H4 (cell line): Measurements from ENCODE around the gene IL12A. TPM values are rescaled to one million over a fixed set of nuclear protein-coding genes. Genes with fewer than 3 reads are reported as not detected.
A peak's percentile ranks its signal among the peaks of the same experiment; 100 is the strongest.

Experiments
- DNase-seq: peaks from one replicate; pipeline ENCODE4 v3.0.0-alpha.2; 2015; ENCODE audit warnings: low spot score
- total RNA-seq: library from RNA; depleted of rRNA; stranded (reverse); fragments of >200 nt; shearing (Covaris generic); gene quantifications from 2 replicates; pipeline ENCODE4 v1.2.3, GENCODE V29; 2014; rRNA removed

Gene IL12A
- 0.66 and 2.1 TPM in 2 replicates for total RNA-seq

DNA sequence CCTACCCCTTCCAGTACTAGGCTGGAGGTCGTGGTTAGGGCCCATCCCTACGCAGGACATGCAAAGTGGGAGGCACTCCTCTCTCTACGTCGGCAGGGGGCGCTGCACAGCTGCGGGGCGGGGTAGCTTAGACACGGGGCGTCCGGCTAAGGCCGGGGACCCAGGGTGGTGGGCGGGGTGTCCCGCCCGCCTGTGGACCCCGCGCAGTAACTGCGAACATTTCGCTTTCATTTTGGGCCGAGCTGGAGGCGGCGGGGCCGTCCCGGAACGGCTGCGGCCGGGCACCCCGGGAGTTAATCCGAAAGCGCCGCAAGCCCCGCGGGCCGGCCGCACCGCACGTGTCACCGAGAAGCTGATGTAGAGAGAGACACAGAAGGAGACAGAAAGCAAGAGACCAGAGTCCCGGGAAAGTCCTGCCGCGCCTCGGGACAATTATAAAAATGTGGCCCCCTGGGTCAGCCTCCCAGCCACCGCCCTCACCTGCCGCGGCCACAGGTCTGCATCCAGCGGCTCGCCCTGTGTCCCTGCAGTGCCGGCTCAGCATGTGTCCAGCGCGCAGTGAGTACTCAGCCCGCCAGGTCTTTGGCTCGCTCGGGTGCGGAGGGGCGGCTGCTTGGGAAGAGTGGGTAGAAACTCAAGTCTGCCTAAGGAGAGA lies at the start of gene IL12A:
IL12A (plus strand) TSS at position 219 of the 655 bp plus-strand sequence.
- peak; percentile 72 for DNase-seq

DNA sequence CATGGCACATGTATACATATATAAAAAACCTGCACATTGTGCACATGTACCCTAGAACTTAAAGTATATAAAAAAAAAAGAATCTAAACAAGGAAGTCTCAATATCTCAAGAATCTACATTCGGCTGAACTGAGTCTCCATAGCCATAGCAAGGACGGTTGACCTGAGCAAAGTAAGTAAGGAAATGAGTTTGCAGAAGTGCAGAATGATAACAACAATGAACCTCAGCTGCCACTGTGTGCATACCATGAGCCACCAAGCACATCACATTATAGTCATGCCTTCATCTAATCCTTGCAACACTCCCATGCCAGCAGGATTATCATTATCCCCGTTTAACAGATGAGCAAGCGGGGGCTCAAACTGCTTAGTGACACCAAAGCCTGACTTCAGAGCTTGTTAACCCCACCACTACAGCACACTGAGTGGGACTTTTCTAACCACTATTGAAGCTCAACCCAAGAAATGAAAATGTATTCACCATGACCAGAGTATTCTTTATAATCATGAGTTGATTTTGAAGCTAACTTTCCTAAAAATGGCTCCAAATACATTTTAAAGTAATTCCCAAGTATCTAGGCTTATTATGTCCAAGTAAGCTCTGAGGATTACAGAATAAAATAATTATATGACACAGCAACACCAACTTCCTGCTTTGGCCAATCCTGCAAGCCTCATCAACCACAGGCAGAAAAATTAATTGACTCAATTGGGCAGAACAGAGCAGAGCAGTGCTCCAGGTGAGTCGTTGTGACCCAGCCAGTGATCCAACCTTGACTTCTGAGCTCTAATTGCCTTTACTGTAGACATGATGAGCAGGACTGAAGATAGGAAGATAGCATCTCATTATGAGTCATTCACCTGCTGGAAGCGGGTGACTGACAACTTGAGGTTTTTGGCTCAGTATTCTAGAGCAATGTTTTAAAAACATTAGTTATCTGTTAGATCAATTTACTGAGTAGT lies 47.3 kb upstream of the IL12A start:
- DNase-seq: no peak

DNA sequence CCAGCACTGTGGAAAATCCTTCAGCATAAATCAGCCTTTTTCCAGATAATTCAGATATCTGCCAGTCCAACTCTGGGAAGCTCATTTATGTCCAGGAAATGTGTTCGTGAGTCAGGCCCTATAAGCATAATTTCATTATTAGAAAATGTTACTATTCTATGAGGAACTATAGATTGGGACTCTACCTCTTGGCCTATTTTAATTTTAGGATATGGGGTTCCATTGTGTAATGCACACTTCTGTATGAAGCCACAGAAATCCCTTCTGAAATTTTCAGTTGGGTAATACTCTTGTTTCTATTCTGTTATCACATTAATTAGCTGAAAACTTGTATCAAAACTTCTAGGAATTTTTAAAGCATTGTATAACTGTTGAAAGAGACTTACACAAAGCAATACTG lies 43.9 kb upstream of the IL12A start:
- DNase-seq: no peak

DNA sequence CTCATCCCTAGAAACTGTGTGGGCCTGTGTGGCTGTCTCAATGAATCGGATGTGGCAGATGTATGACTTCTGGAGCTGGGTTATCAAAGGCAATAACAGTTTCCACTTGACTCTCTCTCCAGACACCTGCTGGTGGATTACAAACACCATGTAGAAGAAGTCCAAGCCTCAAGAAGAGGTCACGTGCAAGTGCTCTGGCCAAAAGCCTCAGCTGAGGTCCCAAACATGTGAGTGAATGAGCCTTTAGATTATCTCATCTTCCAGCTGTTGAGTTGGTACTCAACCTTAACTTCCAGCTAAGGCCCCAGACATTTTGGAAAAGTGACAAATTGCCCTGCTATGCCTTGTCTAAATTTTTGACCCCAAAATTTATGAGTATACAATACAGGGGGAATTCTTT lies 42.7 kb upstream of the IL12A start:
- DNase-seq: no peak

DNA sequence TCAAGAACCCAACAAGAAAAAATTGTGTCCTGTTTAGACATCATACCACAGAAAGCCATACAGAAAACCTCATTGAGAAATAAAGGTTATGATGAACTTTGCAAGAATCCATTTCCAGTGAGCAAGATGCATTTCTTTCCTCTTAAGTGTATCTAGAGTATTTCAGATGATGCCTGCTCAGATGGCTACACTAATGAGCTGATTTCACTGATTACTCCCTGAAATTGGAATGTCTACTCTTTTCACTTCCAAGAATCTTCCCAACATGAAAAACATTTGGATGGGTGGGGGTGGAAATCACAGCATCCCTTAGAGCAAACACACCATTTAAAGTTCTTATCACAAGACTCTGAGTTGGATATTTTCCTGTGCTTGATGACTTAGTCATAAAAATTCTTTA lies 41.4 kb upstream of the IL12A start:
- DNase-seq: no peak

DNA sequence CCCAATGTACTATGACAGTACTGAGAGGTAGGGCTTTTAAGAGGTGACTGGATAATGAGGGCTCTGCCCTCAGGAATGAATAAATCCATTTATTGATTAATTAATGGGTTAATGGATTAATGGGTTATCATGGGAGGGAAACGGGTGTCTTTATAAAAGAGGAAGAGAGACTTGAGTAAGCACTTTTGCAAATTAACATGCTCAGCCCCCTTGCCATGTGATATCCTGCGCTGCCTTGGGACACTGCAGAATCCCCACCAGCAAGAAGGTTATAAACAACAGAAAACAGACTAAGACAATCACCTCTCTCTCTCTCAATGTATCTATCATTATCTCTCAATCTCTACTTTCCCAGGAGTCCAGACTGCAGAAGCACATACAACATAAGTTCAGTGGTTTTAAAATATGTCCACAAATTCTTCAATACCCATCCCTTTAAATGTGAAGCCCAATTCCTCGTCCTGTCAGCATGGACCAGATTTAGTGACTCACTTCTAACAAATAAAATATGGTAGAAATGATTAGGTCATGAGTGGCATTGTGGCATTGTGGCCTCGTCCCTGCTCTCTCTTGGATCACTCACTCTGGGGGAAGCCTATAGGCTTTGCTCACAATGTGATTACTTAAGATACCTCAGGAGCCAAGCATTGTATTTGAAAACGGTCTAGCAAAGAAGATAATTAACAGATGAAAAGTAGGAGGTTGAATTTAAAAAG lies 40.0 kb upstream of the IL12A start:
- DNase-seq: no peak

DNA sequence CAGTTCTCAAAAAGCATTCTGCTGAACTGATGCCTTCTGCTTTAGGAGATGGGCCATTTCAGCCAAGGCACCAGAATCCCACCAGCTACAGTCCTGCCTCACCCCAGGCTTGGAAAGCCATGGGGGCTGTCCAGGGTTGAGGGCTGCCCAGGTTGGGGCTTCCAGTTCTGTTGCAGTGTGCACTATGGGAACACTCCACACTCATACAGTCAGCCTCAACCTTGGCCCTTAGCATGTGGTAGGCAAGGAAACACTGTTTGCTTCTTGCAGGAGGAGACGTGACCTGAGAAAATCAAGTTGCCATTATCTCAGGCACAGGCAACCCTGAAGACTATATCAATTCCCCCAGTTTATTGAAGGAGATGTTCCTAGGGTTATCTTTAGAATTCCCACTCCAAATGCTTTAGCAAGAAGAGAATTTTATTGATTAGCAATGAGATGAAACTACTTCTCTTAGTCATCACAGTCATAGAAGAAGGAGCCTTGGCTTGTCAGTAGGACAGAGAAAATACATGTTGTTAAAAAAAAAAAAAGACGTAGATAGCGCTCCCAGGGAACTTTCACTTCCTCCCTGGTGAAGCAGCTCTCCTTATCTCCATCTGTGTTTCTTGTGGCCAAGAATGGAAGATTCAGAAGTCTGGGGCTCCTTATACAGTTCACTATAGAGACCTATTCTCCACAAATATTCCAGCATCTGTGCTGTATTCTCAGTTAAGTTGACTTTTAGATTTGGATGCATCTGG lies 38.3 kb upstream of the IL12A start:
- DNase-seq: no peak

DNA sequence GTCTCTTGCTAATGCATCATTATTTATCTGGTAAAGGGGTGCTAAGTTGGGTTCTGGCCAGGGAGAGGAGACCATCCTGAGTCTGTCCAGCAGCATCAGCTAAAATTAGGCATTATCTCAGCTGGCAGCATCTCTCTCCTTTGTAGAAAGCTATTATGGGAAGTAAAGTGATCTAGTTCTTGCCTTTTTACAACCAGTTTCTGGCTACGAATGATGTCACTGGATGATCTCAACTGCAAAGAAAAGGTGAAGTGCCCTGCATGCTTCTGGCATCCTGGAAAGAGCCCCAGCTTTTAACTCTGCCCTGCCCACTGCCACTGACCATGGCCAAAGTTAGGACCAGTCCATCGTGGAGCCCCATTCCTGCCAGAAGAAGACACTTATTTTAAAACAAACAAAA lies 37.1 kb upstream of the IL12A start:
- no peak for DNase-seq

DNA sequence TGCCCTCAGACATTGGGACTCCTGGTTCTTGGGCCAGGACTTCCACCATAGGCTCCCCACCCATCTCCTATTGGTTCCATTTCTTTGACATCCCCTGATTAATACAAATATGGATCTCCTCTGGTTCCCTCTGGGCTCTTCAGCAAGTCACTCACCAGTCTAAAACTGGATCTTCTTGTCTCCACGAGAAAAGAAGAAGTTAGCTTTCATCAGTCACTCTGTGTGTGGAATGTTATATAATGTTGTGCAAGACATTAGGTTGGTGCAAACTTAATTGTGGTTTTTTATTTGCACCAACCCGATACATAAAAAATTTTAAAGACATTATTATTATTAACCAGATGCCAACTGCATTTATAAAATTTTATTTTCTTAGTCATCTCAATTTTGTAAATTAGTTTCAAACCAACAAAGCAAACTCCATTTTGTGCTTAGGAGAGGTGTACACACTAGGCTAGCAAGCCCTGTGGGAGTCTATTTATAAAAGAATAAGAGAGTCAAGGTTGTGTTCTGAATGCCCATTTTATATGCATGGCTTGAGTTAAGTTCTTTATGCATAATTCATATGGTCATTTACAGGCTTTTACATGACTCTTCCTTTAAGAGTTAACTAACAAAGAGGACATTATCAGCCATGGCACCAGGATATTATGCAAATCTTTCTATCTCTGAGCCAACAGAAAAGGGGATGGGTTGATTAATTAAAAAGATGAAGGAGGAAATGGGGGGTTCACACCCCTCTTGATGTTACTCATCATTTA lies 35.1 kb upstream of the IL12A start:
- no peak for DNase-seq

DNA sequence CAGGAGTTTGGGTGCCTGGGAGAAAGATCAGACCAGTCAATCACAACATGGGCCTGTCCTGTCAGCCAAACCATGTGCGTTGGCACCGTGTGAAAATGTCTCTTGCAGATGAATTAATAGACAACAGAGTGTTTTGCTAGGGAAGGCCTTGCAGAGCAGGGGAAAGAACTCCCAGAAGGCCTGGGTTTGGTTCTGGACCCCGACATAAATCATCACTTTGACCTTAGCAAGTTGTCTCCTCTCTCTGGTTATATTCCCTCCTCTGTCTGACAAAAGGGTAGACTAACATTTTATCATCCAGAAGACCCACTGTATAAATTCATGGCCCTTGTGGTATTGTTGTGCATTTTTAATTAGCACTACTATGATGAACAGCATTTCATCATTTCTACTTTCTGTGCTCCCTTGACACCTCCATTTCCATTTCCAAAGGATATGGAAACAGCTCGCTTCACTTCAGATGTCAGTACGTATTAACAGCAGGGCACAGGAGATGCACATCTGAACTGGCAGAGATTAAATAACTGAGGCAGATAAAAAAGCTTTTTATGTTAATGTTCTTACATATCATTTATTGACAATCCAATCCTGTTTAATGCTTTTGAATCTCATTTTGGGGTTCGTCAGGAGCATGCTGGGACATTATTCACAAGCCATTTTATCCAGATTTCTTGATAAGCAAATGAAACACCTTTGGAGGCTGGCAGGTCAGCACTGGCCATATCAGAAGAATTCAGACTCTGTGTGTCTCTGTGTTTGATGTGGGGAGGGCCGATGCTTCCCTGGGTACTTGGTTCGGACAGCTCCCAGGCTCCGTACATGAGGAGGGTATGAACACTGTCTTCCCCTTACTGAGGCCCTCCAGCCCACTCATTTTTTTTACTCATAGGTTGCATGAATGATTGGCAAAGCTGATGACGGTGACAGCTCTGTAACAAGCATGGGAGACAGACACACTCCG lies 28.2 kb upstream of the IL12A start:
- DNase-seq: no peak

DNA sequence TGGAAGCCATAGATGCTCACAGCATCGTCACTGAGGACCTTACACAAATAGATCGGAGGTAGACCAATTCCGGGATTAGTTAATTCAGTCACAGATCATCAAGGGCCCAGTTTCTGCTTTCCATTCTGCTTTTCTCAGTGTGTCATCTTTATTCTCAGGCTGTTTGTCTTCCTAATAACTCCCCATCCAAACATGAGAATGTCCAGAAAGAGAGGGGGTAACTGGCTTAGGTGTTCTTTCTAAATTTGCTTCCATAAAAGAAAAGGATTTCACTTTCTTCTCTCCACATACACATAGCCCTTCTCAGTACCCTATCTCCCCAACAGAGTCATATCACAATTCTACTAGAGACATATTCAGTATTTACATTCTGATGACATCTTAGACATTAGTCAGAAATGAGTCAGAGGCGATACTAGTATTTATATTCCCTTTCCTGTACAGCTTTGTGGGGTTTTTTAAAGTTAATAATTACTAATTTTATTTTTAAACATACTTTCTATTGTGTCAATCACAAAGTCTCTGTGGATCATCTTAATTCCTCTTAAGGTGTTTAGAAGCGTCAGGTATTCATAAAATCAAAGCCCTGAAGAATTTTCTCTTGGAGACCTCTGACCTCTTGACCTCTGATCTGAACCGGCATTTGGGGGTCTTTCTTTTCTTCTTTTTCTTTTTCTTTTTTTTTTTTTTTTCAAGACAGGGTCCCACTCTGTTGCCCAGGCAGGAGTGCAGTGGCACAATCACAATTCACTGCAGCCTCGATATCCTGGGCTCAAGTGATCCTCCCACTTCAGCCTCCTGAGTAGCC lies 24.3 kb upstream of the IL12A start:
- DNase-seq: no peak

DNA sequence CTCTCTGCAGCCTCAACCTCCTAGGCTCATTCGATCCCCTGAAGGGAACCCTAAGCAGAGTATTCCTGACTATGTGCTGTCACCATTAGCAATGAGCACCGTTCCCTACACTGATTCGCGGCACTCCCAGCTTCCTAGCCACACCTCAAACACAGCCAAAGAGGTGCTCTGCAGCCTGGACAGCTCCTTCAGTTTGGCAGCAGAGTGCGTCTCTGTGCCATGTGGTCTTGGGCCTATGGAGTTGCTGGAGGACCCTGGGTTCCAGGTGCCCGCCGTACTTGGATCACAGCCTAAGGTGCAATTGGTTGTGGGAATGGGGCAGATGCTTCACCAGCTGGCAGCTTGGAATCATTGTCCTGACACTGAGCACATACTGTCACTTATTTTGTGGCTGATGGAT lies 17.3 kb upstream of the IL12A start:
- DNase-seq: no peak

DNA sequence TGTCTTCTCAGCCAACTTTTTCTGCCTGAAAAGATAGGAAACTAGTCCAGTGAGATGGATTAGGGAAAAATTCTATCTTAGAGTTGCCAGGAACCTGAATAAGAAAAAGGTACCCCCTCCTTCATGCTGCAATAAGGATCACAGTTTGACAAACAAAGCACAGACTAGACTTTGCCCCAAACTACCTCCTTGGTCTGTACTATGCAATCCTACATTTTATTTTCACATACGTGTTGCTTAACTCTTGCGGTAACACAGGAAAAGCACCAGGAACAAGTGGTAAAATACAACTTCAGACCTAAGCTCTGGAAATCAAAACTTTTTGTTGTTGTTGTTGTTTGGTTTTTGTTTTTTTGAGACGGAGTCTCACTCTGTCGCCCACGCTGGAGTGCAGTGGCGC lies 11.3 kb upstream of the IL12A start:
- no peak for DNase-seq

DNA sequence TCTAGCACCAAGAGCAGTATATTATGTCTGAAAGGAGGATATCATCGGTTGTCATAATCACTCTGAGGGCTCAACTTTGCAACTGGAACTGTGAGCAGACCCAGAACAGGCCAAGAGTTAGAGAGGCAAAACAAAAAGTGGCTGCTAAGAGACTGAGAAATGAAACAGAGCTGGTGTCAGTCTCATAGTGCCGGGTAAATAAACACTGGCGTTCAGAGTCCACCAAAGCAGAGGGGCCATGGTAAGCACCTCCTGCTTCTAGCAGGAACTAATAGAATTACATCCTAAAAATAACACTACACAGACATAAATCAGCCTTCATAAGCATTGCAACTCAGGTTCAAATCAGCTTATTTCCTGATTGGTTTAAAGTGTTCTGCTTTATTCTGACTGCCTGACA lies 10.3 kb upstream of the IL12A start:
- DNase-seq: no peak

DNA sequence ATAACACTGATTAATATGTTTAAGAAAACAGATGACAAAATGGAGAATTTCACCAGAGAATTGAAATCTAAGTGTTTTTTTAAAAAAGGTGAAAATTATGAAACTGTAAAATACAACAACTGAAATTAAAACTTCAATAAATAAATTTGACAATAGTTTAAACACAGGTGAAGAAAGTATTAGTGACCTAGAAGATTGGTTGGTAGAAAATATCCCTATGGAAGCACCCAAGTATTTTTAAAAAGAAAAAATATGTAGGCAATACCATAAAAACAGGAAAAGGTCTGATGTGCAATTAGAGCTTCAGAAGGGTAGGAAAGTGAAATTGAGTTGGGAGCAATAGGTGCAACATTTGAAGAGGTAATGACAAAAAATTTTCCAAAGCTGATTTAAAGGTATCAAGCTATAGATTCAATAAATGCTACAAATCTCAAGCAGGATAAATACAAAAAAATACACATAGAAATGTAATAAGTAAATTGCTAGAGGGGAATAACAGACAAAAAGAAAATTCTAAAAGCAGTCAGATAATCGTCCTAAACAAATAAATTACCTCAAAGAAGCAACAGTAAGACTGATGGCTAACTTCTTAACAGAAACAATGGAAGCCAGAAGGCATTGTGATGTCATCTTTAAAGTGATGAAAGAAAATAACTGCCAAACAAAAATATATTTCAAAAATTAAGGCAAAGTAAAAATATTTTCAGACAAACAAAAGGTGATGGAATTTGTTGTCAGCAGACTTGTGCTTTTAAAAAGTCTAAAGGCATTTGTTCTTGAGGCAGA lies 9.5 kb upstream of the IL12A start:
- no peak for DNase-seq

DNA sequence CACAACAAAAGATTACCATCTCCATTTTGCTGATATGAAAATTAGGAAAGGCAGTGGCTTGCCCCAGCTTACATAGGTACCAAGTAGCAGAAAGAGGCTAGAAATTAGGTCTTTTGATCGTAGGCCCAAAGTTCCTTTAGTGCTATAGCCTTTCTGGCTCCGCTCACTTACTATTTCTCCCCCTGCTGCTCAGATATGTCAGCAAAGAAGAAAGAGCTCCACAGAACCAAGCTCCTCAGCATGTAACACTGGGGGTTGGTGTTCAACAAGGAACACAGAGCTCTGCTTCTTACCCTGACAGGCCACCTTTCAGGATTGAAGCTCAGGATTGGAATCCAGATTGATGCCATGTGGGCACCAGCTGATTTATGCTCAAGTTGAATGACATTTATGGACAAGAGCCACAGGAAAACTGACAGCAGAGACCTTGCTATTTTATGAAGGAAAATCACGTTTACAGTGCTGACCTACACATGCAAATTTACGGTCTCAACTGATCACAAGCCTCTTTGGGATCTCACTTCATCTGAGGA lies 6.1 kb upstream of the IL12A start:
- DNase-seq: no peak

DNA sequence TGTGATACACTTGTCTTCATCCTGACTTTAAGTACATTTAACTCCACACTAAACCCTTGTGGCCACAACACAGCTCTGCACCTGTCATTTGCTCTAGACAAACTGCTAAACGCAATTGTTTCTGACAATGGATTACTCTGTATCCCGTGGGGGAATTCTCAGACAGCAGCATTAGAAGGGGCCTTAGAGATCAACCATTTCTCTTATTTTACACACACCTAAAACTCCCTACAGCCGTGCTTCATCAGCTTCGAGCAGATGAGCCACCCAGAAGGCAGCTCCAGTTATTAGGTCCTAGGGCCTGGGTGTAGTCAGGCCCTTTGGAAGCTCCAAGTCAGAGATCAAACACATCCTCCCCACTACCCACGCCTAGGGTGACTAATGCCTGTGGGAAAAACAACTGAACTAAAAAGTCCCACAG lies 1.3 kb upstream of the IL12A start:
- no peak for DNase-seq
